ENCODE data around the gene ZFAND3.

GRCh38 chr6:37878150-37878710 lies 58.7 kb downstream of the ZFAND3 start:
- TF ChIP-seq CTCF (IDR thresholded peaks at IDR 0.05) (no peak), EP300 (IDR thresholded peaks at IDR 0.05) (no peak)
